GM23248 (cell line): Measurements from ENCODE around the gene GPS2.
"Not testable (repeated sequence)": the region's sequence is repeated elsewhere in the genome, so short reads cannot be mapped to it uniquely, and the experiment has no call there.

Experiments used
- EZH2 ChIP-seq: fragments of 200-600 bp; sonication (generic); IDR thresholded peaks from 2 replicates; pipeline ENCODE4 v1.6.1; 2018; ENCODE audit warnings: antibody characterized with exemption, mild to moderate bottlenecking; ENCODE audit not compliant: insufficient read depth, poor library complexity, severe bottlenecking
- EZH2phosphoT487 ChIP-seq: fragments of 200-600 bp; sonication (generic); IDR thresholded peaks from 2 replicates; pipeline ENCODE4 v1.6.1; 2018; ENCODE audit warnings: antibody characterized with exemption, moderate library complexity, mild to moderate bottlenecking, low read depth; ENCODE audit not compliant: insufficient read depth

DNA sequence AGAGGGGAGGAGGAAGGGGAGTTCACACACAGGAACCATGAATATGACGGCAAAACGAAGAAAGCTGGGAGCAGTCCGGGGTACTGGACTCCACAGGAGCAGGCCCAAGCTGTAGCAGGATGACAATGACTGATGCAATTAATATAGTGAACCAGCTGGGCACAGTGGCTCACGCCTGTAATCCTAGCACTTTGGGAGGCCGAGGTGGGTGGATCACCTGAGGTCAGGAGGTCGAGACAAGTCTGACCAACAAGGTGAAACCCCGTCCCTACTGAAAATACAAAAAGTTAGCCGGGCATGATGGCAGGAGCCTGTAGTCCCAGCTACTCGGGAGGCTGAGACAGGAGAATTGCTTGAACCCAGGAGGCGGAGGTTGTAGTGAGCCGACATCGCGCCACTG lies 20.6 kb upstream of the GPS2 start:
- not testable (repeated sequence) for TF ChIP-seq EZH2, EZH2phosphoT487
